Omental fat pad (tissue), 4 donors: ENCODE measurements around the gene SYTL5. TPM values are rescaled to one million over a fixed set of nuclear protein-coding genes. Genes with fewer than 3 reads are reported as not detected.
A peak's percentile ranks its signal among the peaks of the same experiment; 100 is the strongest.

ENCODE experiments used
- ATAC-seq: fragments of 150-250 bp; one replicate; pipeline ENCODE4 v1.9.1; 2016; ENCODE audit warnings: mild to moderate bottlenecking, moderate library complexity; ENCODE audit not compliant: low FRiP score
- DNase-seq: peaks from one replicate; pipeline ENCODE4 v3.0.0-alpha.2; 2019; ENCODE audit warnings: low spot score
- CTCF ChIP-seq, 3 donors: fragments of 450-650 bp; IDR thresholded peaks; one replicate each; pipeline ENCODE4 v1.5.1; 2016 to 2017; ENCODE audit warnings: antibody characterized with exemption in 3 of 3, mild to moderate bottlenecking in 3 of 3, moderate library complexity in 2 of 3
- total RNA-seq, 4 donors: library from RNA; depleted of rRNA; stranded (reverse); fragments of >200 nt; gene quantifications; one replicate each; pipeline ENCODE4 v1.1.0, GENCODE V29; 2016

Gene SYTL5
- total RNA-seq, 4 donors from 2014 or later: 0.09 TPM; not detected in 3

GRCh38 chrX:38102875-38103274 lies 96.5 kb downstream of the SYTL5 start:
- DNase-seq (no peak), ATAC-seq (peak; percentile 9)
- TF ChIP-seq CTCF (IDR thresholded peaks at IDR 0.05): no peak

- no peak for ATAC-seq
- no peak for TF ChIP-seq CTCF (IDR thresholded peaks at IDR 0.05)
- no peak for DNase-seq
These were observed 97.8 kb downstream of the SYTL5 start for GRCh38 chrX:38103857-38104812.

GRCh38 chrX:38105216-38105725 lies 98.9 kb downstream of the SYTL5 start:
- no peak for TF ChIP-seq CTCF (IDR thresholded peaks at IDR 0.05)
- DNase-seq: no peak

DNA sequence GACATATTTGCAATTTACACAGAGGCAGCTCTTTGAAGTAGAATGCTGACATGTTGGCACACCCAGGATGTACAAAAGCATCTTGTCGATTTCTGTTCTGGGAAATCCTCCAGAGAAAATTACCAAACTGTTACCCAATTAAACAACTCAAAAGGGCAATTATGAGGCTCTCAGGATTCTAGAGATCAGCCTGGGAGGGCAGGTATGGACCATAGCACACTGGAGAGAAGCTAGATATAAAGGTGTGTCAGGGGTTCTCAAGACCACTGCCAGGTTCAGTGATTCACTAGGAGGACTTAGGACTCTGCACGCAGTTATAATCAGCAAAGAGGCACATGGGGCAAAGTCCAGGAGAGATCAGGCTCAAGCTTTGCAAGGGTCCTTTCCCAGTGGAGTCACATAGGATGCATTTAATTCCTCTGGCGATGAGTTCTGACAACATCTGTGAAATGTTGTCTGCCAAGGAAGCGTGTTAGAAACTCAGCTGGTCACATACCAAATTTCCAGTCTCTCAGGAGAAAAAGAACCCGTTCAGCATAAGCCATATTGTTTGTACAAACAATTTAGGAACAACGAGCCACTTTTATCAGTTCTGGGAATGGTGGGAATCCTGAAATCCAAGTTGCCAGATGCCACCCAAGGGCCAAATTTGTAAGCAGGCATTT lies 100.8 kb downstream of the SYTL5 start:
- no peak for DNase-seq
- no peak for ATAC-seq
- no peak for TF ChIP-seq CTCF (IDR thresholded peaks at IDR 0.05)

More at GRCh38 chrX:38105216-38105725, 98.9 kb downstream of the SYTL5 start:
- ATAC-seq: no peak

DNA sequence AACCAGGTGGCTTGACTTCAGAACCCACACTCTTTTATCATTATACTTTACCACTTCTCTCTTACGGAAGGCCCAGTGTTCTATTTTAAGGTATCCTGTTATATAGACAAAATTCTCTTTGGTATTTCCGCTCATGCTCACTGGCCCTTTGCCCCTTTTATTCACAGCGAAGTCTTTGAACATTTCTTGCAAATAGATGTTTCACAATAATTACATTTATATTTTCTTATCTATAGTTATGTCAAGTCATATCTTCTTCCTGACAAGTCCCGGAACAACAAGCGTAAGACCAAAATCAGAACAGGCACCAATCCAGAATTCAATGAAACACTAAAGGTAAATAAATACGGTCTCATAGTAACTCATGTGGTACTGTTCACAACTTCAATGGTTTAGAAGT lies 102.0 kb downstream of the SYTL5 start:
- DNase-seq (no peak), ATAC-seq (peak; percentile 57)
- no peak for TF ChIP-seq CTCF (IDR thresholded peaks at IDR 0.05)

DNA sequence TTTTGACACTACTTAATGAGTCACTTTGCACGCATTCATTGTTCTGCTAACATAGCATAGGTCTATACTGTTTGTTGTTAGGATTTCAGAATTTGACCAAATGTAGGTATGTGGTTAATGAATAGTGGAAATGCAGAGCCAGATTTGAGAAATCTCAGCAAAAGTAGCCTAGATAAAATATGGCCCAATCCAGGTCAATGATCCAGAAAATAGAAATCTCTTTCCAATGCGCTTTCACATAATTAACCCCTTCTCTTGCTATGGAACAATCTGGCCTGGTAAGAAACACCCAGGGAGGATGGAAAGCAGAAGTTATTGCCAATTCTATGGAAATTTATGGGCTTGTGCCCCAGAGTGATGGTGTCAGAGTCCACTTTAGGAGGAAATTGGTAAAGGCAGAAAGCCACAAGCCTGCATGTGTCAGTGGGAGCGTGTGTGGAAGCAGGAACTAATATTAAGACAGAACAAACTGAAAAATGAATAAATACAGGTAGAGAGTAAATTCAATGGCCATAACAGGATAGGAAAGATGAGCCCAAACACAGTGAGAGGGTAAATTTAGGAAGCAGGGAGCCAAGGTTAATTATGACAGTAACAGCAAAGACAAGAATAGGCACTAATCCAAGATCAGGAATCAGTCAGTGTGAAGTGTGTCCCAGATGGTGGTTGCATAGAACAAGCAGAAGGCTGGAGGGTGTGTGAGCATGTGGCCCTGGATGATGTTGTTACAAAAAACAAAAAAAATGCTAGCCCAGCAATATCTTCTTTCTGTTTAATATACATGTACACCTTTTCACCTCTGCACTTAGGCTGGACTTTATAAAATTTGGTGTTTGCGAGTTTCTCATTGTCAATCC lies 102.9 kb downstream of the SYTL5 start:
- no peak for ATAC-seq
- no peak for TF ChIP-seq CTCF (IDR thresholded peaks at IDR 0.05)
- no peak for DNase-seq
